ENCODE data around the gene GRIP1. TPM values are rescaled to one million over a fixed set of nuclear protein-coding genes. Genes with fewer than 3 reads are reported as not detected.
A peak's percentile ranks its signal among the peaks of the same experiment; 100 is the strongest.

The GRIP1 gene
- total RNA-seq, 1 experiment from 2014 or later: 0.25 TPM

- DNase-seq (ENCODE audit: low spot score): no peak
Measured at GRCh38 chr12:66692986-66693385, 14.1 kb upstream of the GRIP1 start.

DNA sequence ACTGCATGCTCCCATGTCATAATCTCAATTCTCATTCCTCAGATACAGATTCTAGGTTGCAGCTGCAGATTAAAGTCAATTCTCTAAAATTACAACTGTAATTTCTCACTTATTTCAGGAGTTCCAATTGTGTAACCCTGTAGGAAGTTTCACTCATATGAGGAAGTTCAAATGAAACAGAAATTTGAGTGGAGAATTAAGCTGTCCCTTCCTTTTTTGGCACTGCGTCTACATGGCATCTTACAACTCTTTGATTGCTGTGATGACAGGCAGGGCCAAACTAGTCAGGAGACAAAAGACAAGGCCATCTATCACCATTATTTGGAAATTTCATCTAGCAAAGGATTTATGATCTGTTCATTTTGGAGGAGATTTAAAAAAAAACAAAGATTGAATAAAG lies 13.3 kb upstream of the GRIP1 start:
- no peak for DNase-seq (ENCODE audit: low spot score)

DNA sequence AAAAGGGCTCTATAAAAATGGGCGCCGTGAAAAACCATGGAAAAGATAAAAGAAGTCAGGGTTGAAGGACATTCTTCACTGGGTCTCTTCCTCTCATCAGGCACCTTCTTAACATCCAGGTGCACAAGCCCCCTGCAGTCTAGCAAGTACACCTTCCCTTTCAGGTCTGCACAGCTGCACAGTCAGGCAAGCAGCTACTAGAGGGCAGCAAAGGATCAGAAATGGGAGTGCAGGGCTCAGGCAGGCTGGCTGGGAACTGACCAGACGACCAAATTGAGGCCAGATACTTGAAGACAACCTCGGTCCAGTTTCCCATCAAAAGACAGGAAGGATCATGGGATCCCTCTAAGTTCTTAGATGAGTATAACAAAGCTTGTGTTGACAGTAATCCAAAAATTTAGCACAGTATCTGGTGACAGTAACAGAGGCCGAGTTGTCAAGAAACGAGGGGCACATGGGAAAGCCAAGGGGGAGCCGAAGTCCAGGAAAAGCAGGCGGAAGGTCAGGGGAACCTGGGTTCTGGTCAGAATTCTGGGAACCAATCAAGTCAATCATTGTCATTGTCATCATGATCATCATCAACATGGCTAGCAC lies 10.1 kb upstream of the GRIP1 start:
- DNase-seq (ENCODE audit: low spot score): peak; percentile 62

GRCh38 chr12:66684222-66684621 lies 5.3 kb upstream of the GRIP1 start:
- DNase-seq (ENCODE audit: low spot score): no peak

- no peak for DNase-seq (ENCODE audit: low spot score)
Measured at GRCh38 chr12:66683822-66684221, 4.9 kb upstream of the GRIP1 start.

- no peak for DNase-seq (ENCODE audit: low spot score)
Measured at GRCh38 chr12:66683073-66683472, 4.2 kb upstream of the GRIP1 start.

DNA sequence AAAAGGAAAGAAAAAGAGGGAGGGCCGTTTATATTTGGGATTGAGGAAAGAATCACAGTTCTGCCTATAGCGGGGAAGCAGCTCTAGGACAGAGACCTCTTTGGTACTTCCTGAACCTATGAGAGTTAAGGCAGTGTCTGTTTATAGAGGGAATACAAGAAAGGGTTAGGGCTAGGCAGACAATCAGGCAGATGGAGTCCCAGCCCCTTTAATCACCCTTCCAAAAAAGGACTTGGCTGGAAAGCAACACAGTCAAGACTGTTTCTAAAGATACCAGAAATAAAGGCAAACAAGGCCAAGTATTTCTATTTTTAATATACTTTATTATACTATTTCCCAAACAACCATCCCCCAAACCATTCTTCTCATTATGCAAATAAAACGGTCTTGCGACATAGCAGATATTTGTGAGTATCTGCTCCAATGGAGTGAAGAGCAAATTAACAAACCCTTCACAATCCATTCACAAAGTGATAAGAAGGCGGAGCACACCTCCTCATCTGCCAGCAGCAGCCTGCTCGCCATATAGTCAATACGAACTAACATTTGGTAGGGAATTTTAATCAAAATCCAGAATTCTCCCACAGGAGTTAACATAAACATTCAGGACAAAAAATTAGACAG lies 697 bp upstream of the GRIP1 start:
- DNase-seq (ENCODE audit: low spot score): no peak

GRCh38 chr12:66676241-66676640 lies 2.6 kb downstream of the GRIP1 start:
- no peak for DNase-seq (ENCODE audit: low spot score)

GRCh38 chr12:66674495-66675122 lies 4.3 kb downstream of the GRIP1 start:
- no peak for DNase-seq (ENCODE audit: low spot score)

DNA sequence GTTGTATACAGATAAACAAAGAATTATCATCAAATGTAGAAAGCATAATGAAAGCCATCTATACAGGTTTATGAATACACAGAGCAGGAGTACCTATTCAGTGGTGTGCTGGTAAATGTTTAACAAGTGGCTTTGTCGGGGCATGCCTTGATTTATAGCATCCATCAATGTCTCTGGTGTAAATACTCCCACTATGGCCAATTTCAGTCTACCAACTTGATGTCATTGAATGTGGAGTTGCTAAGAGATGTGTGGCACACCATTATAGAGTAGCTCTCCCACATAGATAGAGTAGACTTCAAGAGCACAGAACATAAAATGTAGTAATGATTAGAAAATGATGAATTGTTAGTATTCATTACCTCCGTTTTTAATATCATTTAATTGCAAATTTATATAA lies 9.3 kb downstream of the GRIP1 start:
- DNase-seq (ENCODE audit: low spot score): no peak

GRCh38 chr12:66668311-66668710 lies 10.6 kb downstream of the GRIP1 start:
- DNase-seq (ENCODE audit: low spot score): no peak

DNA sequence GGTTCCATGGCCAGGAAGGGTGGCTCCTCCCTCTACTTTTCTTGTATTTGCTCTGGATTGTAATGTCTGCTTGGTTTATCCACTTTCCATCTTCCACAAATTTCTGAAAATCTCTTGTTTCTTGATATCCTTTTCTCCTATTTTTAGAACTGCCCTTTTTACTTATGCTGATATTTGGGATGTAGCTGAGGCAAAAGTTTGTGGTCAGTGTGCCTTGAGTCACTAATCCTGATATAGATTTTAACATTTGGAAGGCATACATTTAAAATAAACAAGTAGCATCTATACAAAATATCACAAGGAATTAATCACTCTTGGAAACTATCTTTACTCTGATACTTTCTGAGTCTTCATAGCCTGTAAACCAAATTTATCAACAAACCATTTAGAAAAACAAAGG lies 11.0 kb downstream of the GRIP1 start:
- no peak for DNase-seq (ENCODE audit: low spot score)

DNA sequence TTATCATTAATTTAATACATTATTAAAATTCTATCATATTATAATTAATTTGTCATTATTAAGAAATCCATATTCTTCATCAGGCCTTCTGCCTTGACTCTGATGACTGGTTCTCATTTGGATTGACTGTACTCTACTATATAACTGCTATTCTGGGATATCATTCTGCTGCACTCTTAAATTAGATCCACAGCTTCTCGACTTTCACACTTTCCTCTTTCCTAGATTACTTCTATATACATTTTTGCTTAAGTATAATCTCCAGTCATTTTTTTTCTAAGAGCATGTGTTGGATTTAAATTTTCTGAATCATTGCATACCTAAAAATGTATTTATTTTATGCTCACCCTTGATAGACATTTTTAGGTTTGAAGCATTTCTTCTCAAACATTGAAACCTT lies 12.4 kb downstream of the GRIP1 start:
- no peak for DNase-seq (ENCODE audit: low spot score)

- no peak for DNase-seq (ENCODE audit: low spot score)
Measured at GRCh38 chr12:66665435-66665985, 13.4 kb downstream of the GRIP1 start.

DNA sequence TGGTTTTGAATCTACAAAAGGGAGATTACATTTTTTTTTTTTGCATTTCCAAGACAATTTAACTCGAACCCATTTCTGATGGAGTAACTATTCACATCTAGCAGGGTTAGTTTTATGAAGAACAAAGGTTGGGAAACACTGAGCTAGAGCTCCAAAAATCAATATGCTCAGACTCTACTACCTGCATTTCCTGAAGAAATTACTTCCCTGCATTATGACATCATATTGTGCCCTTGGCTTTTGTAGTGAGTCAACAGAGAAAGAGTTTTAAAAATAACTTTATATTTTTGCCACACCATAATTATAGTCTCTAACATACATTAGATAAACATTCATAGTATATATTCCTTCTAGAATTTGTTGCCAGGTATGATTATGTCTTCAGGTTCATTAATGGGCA lies 14.8 kb downstream of the GRIP1 start:
- no peak for DNase-seq (ENCODE audit: low spot score)

DNA sequence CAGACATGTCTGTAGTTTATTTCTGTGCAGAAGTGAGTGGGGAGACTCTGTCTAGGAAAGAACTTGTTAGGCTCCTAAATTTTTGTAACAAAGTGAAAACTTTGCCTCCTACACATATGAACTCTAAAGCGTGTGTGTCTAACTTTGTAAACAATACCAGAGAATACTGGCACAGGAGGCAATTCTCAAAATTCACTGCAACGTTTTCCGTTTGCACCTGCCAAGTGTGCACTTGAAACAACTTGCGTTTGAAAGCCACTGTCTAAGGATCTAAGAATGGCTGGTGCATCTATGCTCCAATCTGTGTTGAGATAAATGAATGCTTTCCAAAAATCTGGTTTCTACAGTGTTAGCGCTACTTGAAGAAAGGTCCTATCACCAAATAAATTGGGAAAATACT lies 15.3 kb downstream of the GRIP1 start:
- DNase-seq (ENCODE audit: low spot score): no peak

- DNase-seq (ENCODE audit: low spot score): no peak
Measured at GRCh38 chr12:66662729-66663128, 16.1 kb downstream of the GRIP1 start.

DNA sequence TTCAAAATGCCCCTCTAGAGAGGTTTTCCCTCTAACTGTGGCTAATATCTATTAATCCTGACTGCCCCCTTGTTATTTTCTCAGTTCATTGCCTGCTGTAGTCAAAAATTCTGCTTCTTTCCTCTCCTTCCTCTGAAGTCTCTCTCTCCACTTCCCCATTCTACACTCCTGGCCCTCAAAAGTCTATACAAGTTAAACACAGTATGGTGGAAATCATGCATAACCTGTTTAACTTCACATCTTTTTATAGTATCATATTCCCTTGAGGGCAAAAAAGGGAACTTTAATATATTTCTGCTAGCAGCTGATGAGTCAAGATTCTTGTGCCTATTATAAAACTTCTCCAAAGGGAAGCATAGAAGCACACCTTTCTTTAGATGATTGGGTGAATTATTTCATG lies 16.7 kb downstream of the GRIP1 start:
- DNase-seq (ENCODE audit: low spot score): no peak

DNA sequence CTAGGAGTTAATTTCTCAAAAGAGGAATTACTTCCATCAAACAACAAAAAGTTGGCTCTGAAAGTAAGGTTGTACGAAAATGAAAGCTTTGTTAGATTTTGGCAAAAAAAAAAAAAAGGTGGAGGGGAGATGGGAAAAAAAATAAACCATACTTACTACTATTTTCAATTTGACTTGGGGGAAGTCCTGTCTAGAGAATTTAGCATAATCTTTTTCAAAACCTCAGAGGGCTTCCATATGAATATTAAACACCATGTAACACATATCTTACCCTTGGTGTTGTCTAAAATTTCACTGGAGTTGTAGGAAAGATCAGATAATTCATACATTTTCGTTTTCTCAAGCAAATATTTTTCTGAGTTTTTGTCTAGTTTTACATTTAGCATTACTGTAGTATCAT lies 17.5 kb downstream of the GRIP1 start:
- DNase-seq (ENCODE audit: low spot score): no peak

GRCh38 chr12:66653796-66654195 lies 25.1 kb downstream of the GRIP1 start:
- no peak for DNase-seq (ENCODE audit: low spot score)

- no peak for DNase-seq (ENCODE audit: low spot score)
Measured at GRCh38 chr12:66648033-66648735, 30.7 kb downstream of the GRIP1 start.

GRCh38 chr12:66647034-66647691 lies 31.7 kb downstream of the GRIP1 start:
- no peak for DNase-seq (ENCODE audit: low spot score)

All from HT-29 (cell line).